ENCODE results near the gene ARHGEF19.

DNA sequence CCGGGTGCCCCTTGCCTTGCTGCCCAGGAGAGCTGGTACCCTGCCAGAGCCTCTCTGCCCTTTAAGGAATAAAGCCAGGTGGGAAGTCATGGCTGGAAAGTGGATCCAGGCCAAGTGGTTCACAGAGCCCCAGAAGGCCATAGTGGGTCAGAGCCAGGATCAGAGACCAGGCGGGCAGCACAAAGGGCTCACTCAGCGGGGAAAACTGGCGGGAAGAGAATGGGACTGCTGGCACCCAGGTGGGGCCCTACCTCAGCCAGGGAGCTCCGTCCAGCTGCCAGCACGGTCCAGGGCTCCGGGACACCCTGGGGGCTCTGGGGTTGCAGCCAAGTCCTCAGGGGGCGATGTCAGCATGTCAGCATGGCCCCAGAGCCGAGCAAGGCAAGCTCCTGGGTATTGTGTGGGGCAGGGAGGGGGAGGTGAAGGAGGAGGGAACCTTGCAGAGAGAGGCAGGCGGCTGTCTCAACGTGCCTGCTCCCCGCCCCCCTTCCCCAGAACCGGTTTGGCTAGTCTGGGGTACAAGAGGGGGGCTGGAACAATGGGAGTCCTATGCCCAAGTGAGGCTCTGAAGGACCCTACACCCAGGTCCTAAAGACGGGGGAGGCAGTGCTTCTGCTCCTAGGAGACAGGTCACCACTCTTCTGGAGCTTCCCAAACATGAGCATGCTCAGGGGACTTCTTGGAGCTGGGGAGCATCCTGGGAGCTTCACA lies at the start of gene ARHGEF19:
- TF ChIP-seq, protein P1, sequence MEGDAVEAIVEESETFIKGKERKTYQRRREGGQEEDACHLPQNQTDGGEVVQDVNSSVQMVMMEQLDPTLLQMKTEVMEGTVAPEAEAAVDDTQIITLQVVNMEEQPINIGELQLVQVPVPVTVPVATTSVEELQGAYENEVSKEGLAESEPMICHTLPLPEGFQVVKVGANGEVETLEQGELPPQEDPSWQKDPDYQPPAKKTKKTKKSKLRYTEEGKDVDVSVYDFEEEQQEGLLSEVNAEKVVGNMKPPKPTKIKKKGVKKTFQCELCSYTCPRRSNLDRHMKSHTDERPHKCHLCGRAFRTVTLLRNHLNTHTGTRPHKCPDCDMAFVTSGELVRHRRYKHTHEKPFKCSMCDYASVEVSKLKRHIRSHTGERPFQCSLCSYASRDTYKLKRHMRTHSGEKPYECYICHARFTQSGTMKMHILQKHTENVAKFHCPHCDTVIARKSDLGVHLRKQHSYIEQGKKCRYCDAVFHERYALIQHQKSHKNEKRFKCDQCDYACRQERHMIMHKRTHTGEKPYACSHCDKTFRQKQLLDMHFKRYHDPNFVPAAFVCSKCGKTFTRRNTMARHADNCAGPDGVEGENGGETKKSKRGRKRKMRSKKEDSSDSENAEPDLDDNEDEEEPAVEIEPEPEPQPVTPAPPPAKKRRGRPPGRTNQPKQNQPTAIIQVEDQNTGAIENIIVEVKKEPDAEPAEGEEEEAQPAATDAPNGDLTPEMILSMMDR (conservative IDR thresholded peaks at IDR 0.05; ENCODE audit: low read length): no peak
- no peak for TF ChIP-seq EZH2phosphoT487 (IDR thresholded peaks at IDR 0.05; ENCODE audit: borderline replicate concordance)
